WTC11 (cell line): ENCODE data around the gene FCRL5. TPM values are rescaled to one million over a fixed set of nuclear protein-coding genes. Genes with fewer than 3 reads are reported as not detected.

Source experiments
- ATAC-seq: fragments of 200-7000 bp; cut with Tn5 transposase; 2 replicates; pipeline ENCODE4 v1.10.0; 2021; ENCODE audit warnings: mild to moderate bottlenecking, moderate library complexity
- CTCF ChIA-PET: fragments of 300-600 bp; sonication (Branson Sonifier 250); formaldehyde crosslinking; loops from one replicate; lab custom pipeline; 2021; ENCODE audit warnings: antibody characterized with exemption; lab: Charles Lee
- POLR2A ChIA-PET: fragments of 350-600 bp; sonication (Branson Sonifier 250); formaldehyde crosslinking; loops from one replicate; lab custom pipeline; 2021; ENCODE audit warnings: antibody characterized with exemption; lab: Charles Lee
- DNase-seq: peaks from one replicate; pipeline ENCODE4 v3.0.0; 2021; ENCODE audit warnings: low spot score
- H3K27ac Mint-ChIP-seq: 2 replicates; pipeline ENCODE4 v1.8.0; 2021; ENCODE audit warnings: mixed read lengths
- H3K27me3 Mint-ChIP-seq: 2 replicates; pipeline ENCODE4 v1.8.0; 2021; ENCODE audit warnings: low read depth, mild to moderate bottlenecking, moderate library complexity, mixed read lengths
- H3K36me3 Mint-ChIP-seq: 2 replicates; pipeline ENCODE4 v1.8.0; 2021; ENCODE audit warnings: mixed read lengths
- H3K4me1 Mint-ChIP-seq: 2 replicates; pipeline ENCODE4 v1.8.0; 2022; ENCODE audit warnings: mixed read lengths
- H3K4me3 Mint-ChIP-seq: 2 replicates; pipeline ENCODE4 v1.8.0; 2021; ENCODE audit warnings: mild to moderate bottlenecking, moderate library complexity, mixed read lengths
- H3K9me3 Mint-ChIP-seq: 2 replicates; pipeline ENCODE4 v1.8.0; 2021; ENCODE audit warnings: mixed read lengths
- AR ChIP-seq: fragments of 250-450 bp; sonication (Bioruptor Pico); IDR thresholded peaks from 2 replicates; pipeline ENCODE4 v1.9.0; 2021; ENCODE audit warnings: mild to moderate bottlenecking
- ATF1 ChIP-seq: sonication (generic); formaldehyde crosslinking; IDR thresholded peaks from 2 replicates; pipeline ENCODE4 v1.8.1; 2023; ENCODE audit warnings: mild to moderate bottlenecking, moderate library complexity, missing genetic modification reagents
- ATF6 ChIP-seq: sonication (generic); formaldehyde crosslinking; IDR thresholded peaks from 2 replicates; pipeline ENCODE4 v1.8.1; 2023; ENCODE audit warnings: mild to moderate bottlenecking, missing genetic modification reagents
- CREB1 ChIP-seq: sonication (generic); formaldehyde crosslinking; IDR thresholded peaks from 2 replicates; pipeline ENCODE4 v1.8.0; 2023; ENCODE audit warnings: mild to moderate bottlenecking, missing genetic modification reagents
- ERG ChIP-seq: fragments of 250-450 bp; sonication (Bioruptor Pico); IDR thresholded peaks from 2 replicates; pipeline ENCODE4 v1.8.0; 2021; ENCODE audit warnings: mild to moderate bottlenecking
- FOXJ3 ChIP-seq: sonication (generic); formaldehyde crosslinking; IDR thresholded peaks from 2 replicates; pipeline ENCODE4 v1.9.0; 2021; ENCODE audit warnings: missing genetic modification reagents, mild to moderate bottlenecking, borderline replicate concordance
- FOXP4 ChIP-seq: sonication (generic); formaldehyde crosslinking; IDR thresholded peaks from 2 replicates; pipeline ENCODE4 v1.8.0; 2022; ENCODE audit warnings: mild to moderate bottlenecking, missing genetic modification reagents
- GABPB1 ChIP-seq: sonication (generic); formaldehyde crosslinking; IDR thresholded peaks from 2 replicates; pipeline ENCODE4 v1.8.1; 2023; ENCODE audit warnings: mild to moderate bottlenecking, missing genetic modification reagents
- HMGA2 ChIP-seq: fragments of 250-450 bp; sonication (Bioruptor Pico); IDR thresholded peaks from 2 replicates; pipeline ENCODE4 v1.4.0; 2021; ENCODE audit warnings: mild to moderate bottlenecking, moderate library complexity
- NFATC4 ChIP-seq: fragments of 250-450 bp; sonication (Bioruptor Pico); IDR thresholded peaks from 2 replicates; pipeline ENCODE4 v1.9.0; 2021; ENCODE audit warnings: mild to moderate bottlenecking
- SMAD3 ChIP-seq: sonication (generic); formaldehyde crosslinking; IDR thresholded peaks from 2 replicates; pipeline ENCODE4 v1.8.0; 2022; ENCODE audit warnings: missing genetic modification reagents, mild to moderate bottlenecking, borderline replicate concordance
- TCF7 ChIP-seq: sonication (generic); formaldehyde crosslinking; IDR thresholded peaks from 2 replicates; pipeline ENCODE4 v1.8.0; 2022; ENCODE audit warnings: mild to moderate bottlenecking, low read depth, missing genetic modification reagents, moderate library complexity
- ZNF219 ChIP-seq: sonication (generic); formaldehyde crosslinking; IDR thresholded peaks from 2 replicates; pipeline ENCODE4 v1.8.0; 2023; ENCODE audit warnings: missing genetic modification reagents, mild to moderate bottlenecking, borderline replicate concordance
- ZNF263 ChIP-seq: sonication (generic); formaldehyde crosslinking; IDR thresholded peaks from 2 replicates; pipeline ENCODE4 v1.8.1; 2022; ENCODE audit warnings: low read depth, mild to moderate bottlenecking, moderate library complexity, missing genetic modification reagents
- ZNF425 ChIP-seq: fragments of 250-450 bp; sonication (Bioruptor Pico); conservative IDR thresholded peaks from 2 replicates; pipeline ENCODE4 v1.9.0; 2021; ENCODE audit warnings: mild to moderate bottlenecking
- ZNF512 ChIP-seq: sonication (generic); formaldehyde crosslinking; IDR thresholded peaks from 2 replicates; pipeline ENCODE4 v1.8.1; 2022; ENCODE audit warnings: missing genetic modification reagents, borderline replicate concordance
- ZSCAN18 ChIP-seq: fragments of 250-450 bp; sonication (Bioruptor Pico); IDR thresholded peaks from 2 replicates; pipeline ENCODE4 v2.1.2; 2022; ENCODE audit warnings: mild to moderate bottlenecking, moderate library complexity
- total RNA-seq: library from RNA; stranded (reverse); gene quantifications from 3 replicates; pipeline ENCODE4 v1.2.3, GENCODE V29; 2021

FCRL5 gene
- total RNA-seq, 1 experiment from 2014 or later = 0.70 TPM

GRCh38 chr1:157596384-157596783, 44.1 kb upstream of the FCRL5 start (continued):
- TF ChIP-seq CREB1 (CRISPR knock-in tag) (no peak), ATF1 (CRISPR knock-in tag) (no peak), ZNF425 (no peak), ZNF512 (CRISPR knock-in tag) (no peak), ZNF263 (no peak), FOXJ3 (CRISPR knock-in tag) (no peak), GABPB1 (CRISPR knock-in tag) (no peak)

- Mint-ChIP-seq H3K27ac (no peak overlapping the region), H3K36me3 (no peaks in the 10 kb centered on the region), H3K4me3 (no peak overlapping the region), H3K9me3 (no peaks in the 10 kb centered on the region), H3K4me1 (peaks cover 3% of the 10 kb centered on the region), H3K27me3 (peaks cover 1% of the 10 kb centered on the region; the same call in 1 of the 2 replicates)
- TF ChIP-seq ZSCAN18 (no peak), HMGA2 (CRISPR knock-in tag) (no peak), SMAD3 (CRISPR knock-in tag) (no peak), ZNF219 (no peak), FOXP4 (CRISPR knock-in tag) (no peak), ZNF263 (no peak), ERG (CRISPR knock-in tag) (no peak), NFATC4 (CRISPR knock-in tag) (no peak), TCF7 (CRISPR knock-in tag) (no peak), ATF6 (CRISPR knock-in tag) (no peak), AR (no peak)
- DNase-seq = no peak
- POLR2A ChIA-PET = no interaction called here
- CTCF ChIA-PET = interaction anchor here (1.9 kb wide), 1 partner anchor 15 kb away, joined by 9 read pairs; no protein-coding TSS in a partner anchor
- ATAC-seq = no peak
Measured at GRCh38 chr1:157595356-157595755, 43.0 kb upstream of the FCRL5 start.
